Stimulated activated CD8-positive, alpha-beta memory T cell treated with anti-CD3 and anti-CD28 coated beads, Interleukin-7, amount 100 ng/mL, for 24 hours (primary cell): ENCODE results near the gene CNTN1.
"Not testable (repeated sequence)": the region's sequence is repeated elsewhere in the genome, so short reads cannot be mapped to it uniquely, and the experiment has no call there.

ENCODE experiments used
- DNase-seq: peaks from one replicate; pipeline ENCODE4 v3.0.0-alpha.2; 2020; ENCODE audit warnings: low read depth

Gene CNTN1

DNA sequence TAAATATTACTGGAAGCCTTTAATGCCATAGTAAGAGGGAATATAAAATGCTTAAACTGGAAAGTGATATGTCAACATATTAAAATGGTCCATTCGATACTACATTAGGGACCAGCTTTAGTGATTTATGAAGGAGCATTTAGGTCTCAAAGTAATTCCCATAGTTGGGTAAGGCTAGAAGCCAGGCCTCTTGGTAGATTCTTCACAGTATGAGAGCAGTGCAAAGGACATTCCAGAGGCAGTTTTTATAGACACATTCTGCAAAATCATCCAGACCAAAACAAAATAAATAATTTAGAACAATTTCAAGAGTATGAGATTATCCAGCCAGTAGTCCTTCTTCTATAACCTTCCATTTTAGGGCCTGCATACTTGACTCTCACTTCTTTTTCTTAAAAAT is 353.3 kb downstream of the CNTN1 start:
- DNase-seq: no peak

- no peak for DNase-seq
Measured at GRCh38 chr12:41049033-41049432, 356.8 kb downstream of the CNTN1 start.

DNA sequence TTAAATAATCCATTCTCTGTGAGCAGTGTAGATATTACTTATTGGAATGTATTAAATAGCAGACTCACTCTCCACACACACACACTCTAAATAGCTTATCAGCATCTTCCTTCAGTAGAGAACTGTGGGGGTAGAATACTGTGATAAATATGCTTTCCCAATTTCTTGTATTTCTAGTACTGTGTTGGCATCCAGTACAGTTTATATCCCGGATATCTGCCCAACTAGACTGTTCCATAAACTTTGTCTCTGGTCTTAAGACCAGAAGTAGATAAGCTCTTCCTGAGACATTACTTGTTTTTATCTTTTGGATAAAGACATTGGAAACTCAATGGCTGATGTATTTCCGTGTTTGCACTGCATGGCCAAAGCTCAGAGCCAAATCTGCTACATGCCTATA is 359.7 kb downstream of the CNTN1 start:
- no peak for DNase-seq

DNA sequence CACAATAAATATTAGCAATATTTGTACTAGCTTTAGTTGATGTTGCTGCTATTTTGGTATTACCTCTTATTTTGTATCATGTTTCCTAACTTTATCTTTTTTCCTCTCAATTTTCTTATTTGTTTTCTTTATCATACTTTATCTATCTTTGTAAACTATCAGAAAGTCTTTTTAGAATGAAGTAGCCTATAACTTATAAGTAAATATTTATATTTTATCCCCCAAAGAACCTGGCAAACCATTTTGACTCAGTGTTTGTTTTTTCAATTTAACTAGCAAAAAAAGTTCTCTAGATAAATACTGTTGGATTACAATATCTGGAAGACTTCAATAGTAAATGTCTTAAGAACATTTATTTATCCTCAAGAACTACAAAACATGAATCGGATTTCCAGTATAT is 360.2 kb downstream of the CNTN1 start:
- DNase-seq: no peak

- DNase-seq: no peak
Measured at GRCh38 chr12:41053046-41053445, 360.8 kb downstream of the CNTN1 start.

- DNase-seq: no peak
Measured at GRCh38 chr12:41055875-41056577, 363.8 kb downstream of the CNTN1 start.

- no peak for DNase-seq
Measured at GRCh38 chr12:41058266-41058665, 366.0 kb downstream of the CNTN1 start.

DNA sequence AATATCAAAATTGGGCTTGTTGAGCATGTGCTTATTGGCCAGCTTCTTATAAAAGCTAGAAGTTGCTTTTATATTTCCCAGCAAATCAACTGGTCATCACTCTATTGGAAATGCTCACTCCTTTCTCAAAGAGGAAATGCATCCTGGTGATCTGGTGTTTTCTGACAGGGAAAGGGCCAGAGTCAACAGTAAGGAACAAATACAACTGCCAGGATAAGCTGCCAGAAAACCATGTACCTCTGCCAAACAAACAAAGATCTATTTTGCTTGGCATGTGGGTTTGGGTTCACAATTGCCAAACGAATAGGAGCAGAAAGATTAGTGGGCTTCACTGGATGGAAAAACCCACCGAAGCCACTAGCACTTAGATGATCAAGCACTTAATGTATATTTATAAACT is 369.0 kb downstream of the CNTN1 start:
- no peak for DNase-seq

GRCh38 chr12:41064411-41064810 is 372.2 kb downstream of the CNTN1 start:
- DNase-seq: no peak

- DNase-seq: no peak
Measured at GRCh38 chr12:41067941-41068645, 375.9 kb downstream of the CNTN1 start.

- DNase-seq: no peak
Measured at GRCh38 chr12:41073633-41074472, 381.6 kb downstream of the CNTN1 start.

DNA sequence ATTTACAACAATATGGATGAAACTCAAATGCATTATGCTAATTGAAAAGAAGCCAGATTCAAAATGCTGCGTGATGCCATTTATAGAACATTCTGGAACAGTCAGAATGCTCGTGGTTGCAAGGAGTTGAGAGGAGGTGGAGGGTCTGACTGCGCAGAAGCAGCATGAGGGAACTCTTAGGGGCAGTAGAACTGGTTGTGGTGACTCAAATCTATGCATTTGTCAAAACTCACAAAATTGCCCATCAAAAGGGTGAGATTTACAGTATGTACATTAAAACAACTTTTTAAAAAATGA is 382.2 kb downstream of the CNTN1 start:
- DNase-seq: no peak

DNA sequence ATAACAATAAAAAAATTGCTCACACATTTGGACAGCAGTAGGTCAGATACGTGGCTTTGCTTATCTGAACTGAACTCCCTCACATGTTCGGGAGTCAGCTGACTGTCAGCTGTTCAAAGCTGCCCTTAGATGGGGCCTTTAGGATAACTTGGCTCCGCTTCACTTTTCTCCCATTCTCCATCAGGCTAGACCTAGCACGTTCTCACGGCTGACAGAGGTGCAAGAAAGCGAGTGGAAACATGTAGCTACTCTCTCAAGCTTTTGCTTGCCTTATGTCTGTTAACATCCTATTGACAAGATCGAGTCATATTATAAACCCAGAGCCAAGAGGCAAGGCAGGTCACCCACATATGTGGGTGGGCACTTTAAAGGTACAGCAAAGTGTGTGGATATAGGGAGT is 383.9 kb downstream of the CNTN1 start:
- DNase-seq: no peak

DNA sequence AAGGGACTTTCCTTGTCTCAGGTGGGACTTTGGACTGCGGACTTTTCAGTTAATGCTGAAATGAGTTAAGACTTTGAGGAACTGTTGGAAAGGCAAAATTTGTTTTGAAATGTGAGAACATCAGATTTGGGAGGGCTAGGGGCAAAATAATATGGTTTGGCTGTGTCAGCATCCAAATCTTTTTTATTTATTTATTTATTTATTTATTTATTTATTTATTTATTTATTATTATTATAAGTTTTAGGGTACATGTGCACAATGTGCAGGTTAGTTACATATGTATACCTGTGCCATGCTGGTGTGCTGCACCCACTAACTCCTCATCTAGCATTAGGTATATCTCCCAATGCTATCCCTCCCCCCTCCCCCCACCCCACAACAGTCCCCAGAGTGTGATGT is 389.0 kb downstream of the CNTN1 start:
- DNase-seq: not testable (repeated sequence)

GRCh38 chr12:41089438-41089837 is 397.2 kb downstream of the CNTN1 start:
- no peak for DNase-seq

- DNase-seq: no peak
Measured at GRCh38 chr12:41092115-41092514, 399.9 kb downstream of the CNTN1 start.

GRCh38 chr12:41096797-41097196 is 404.6 kb downstream of the CNTN1 start:
- DNase-seq: no peak

- DNase-seq: no peak
Measured at GRCh38 chr12:41100572-41100971, 408.3 kb downstream of the CNTN1 start.

DNA sequence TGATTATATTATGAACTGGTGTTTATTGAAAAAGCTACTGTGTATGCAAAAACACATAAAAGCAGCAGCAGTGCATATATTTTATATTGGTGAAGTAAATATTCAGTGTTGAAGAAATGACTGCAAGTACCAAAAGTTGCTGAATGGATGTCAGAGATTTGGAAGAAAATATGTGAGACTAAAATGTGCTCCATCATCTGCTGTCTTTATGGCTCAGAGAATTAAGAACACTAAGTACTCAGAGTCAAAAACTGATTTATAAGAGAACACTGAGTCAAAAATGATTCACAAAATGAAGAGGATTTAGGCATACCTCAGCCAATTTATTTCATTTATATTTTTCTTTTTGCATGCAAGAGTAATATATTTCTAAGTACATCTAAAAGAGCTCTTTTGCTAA is 409.6 kb downstream of the CNTN1 start:
- DNase-seq: no peak

- no peak for DNase-seq
Measured at GRCh38 chr12:41103614-41104013, 411.4 kb downstream of the CNTN1 start.

GRCh38 chr12:41106315-41106714 is 414.1 kb downstream of the CNTN1 start:
- DNase-seq: no peak

DNA sequence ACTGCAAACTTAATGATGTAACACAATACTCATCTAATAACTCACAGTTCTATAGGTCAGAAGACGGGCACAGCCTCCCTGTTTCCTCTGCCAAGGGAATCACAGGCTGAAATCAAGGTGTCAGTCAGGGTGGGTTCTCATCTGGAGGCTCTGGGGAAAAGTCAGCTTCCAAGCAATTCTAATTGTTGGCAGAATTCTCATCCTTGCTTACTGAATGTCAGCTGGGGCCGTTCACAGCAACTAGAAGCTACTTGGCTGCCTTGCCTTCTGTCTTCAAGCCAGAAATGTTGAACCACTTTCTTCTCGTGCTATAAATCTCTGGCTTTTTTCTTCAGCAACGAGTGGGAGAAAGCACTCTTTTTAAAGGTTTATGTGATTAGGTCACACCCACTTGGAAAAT is 415.8 kb downstream of the CNTN1 start:
- DNase-seq: no peak

- no peak for DNase-seq
Measured at GRCh38 chr12:41112903-41113302, 420.7 kb downstream of the CNTN1 start.
